ENCODE data around the gene C13orf42. TPM values are rescaled to one million over a fixed set of nuclear protein-coding genes. Genes with fewer than 3 reads are reported as not detected.

C13orf42 gene
- not detected for total RNA-seq

GRCh38 chr13:51111174-51111573 lies at the start of gene C13orf42:
C13orf42 (minus strand) TSS chr13:51111274; CDS start chr13:51111209, 65 bp downstream.
- DNase-seq (ENCODE audit: low read depth in 2 of 3, low spot score in 2 of 3), result no peak

- no peak for DNase-seq (ENCODE audit: low read depth in 2 of 3, low spot score in 2 of 3)
These were observed 47.9 kb upstream of the C13orf42 start for GRCh38 chr13:51158880-51159518.

DNA sequence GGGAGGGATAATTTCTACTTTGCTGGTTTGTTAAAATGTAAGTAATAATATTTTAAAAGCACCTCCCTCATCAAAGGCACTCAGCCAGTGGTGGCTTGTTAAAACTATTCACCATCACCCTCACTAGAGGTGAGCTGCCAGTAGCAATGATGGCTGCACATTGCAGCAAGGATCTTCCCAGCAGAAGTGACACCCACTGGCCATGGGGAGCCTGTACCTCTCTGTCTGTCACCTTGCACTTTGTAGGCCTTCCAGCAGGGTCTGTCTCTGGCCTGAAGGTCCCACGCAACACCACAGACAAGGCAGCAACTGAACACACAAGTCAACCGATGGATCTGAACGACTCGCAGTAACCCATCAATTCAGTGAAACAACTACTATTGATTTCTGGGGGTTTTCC lies 47.3 kb upstream of the C13orf42 start:
- no peak for DNase-seq (ENCODE audit: low read depth in 2 of 3, low spot score in 2 of 3)

DNA sequence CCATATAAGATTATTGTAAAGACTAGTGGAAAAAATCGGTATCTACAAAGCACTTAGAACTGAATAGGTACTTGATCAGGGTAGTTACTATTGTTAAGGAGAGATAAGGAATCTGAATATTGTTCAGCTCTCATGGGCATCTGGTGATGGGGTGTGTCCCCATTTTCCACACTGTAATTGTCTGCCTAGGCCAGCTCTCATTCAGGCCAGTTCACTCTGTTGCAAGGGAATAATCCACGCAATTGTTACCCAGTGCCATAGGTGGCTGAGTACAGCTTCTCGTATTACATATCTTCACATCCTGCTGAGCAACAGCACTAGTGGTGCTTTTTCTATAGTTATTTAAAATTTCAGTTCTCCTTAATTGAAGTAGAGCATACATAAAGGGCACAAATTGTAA lies 45.6 kb upstream of the C13orf42 start:
- no peak for DNase-seq (ENCODE audit: low read depth in 2 of 3, low spot score in 2 of 3)

- DNase-seq (ENCODE audit: low read depth in 2 of 3, low spot score in 2 of 3), result no peak
These were observed 44.9 kb upstream of the C13orf42 start for GRCh38 chr13:51155776-51156515.

DNA sequence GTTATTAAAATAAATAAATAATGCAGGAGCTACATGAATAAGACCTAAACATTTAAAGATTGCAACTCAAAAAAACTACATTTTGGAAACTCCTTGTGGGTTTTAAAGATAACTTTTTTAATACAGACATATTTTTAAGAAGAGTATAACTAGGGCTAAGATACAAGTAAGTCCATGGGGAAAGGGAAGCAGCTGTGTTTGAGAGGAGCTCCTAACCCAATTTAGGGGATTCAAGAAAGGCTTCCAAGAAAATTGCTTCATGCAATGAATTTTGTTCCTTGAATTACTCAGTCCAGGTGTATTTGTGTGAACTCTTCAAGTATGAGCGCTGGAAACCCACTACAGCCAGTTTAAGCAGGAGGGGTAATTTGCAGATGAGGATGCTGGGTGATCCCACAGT lies 44.1 kb upstream of the C13orf42 start:
- DNase-seq (ENCODE audit: low read depth in 2 of 3, low spot score in 2 of 3), result no peak

- DNase-seq (ENCODE audit: low read depth in 2 of 3, low spot score in 2 of 3), result peak in 2 of 3 donors; percentile 31 to 66
These were observed 43.0 kb upstream of the C13orf42 start for GRCh38 chr13:51154029-51154555.

DNA sequence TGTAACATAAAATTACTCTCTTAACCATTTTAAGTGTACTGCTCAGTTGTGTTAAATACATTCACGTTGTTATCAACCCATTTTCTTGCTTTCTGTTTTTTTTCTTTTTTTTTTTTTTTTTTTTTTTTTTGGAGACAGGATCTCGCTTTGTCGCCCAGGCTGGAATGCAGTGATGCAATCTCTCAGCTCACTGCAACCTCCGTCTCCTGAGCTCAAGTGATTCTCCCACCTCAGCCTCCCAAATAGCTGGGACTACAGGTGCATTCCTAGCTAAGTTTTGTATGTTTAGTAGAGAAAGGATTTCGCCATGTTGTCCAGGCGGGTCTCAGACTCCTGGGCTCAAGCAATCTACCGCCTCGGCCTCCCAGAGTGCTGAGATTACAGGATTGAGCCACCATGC lies 42.5 kb upstream of the C13orf42 start:
- no peak for DNase-seq (ENCODE audit: low read depth in 2 of 3, low spot score in 2 of 3)

GRCh38 chr13:51152701-51153100 lies 41.6 kb upstream of the C13orf42 start:
- no peak for DNase-seq (ENCODE audit: low read depth in 2 of 3, low spot score in 2 of 3)

DNA sequence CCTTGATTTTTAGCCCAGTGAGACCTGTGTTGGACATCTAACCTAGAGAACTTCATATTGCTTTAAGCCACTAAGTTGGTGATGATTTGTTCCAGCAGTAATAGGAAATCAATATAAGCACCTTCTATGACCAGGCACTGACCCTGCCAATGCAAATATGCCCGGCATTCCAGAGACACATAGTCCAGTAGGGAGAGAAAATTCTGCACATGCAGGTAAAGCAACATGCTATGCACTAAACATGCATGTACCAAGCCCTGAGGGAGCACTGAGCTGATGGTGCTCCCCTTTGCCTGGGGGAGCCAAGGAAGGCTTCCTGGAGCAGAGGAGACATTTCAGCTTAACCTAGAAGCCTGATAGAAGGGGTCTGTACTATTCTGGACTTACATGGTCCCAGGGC lies 40.4 kb upstream of the C13orf42 start:
- no peak for DNase-seq (ENCODE audit: low read depth in 2 of 3, low spot score in 2 of 3)

DNA sequence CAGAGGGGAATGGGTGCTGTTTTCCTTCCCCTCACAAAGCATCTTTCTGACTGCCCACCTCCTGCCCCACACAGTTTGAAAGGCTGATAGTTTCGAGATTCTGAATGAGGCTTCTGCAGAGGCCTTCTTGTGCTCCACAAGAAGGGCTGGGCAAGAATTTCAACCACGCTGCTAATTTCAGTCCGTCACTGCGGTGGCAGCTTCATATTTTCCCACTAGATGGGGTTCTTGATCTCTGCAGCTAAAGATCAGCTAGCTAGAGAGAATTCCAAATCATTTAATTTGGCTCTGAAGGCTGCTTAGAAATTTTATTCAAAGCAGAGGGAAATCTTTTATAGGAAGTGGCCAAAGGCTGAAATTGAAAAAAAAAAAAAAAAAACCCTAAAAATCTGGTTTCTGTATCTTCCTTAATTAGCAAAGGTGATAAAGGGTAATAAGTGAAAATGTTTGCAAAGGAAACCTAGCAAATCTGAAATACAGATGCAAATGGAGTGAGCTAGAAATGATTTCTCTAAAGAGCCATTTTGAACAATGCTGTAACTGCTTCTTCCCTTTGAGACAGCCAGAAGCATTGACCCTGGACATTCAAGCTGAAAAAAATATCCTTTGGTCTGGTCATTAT lies 38.0 kb upstream of the C13orf42 start:
- DNase-seq (ENCODE audit: low read depth in 2 of 3, low spot score in 2 of 3), result peak in 2 of 3 donors; percentile 29 to 56

GRCh38 chr13:51148223-51148951 lies 37.3 kb upstream of the C13orf42 start:
- DNase-seq (ENCODE audit: low read depth in 2 of 3, low spot score in 2 of 3), result no peak

GRCh38 chr13:51147732-51148131 lies 36.7 kb upstream of the C13orf42 start:
- no peak for DNase-seq (ENCODE audit: low read depth in 2 of 3, low spot score in 2 of 3)

- no peak for DNase-seq (ENCODE audit: low read depth in 2 of 3, low spot score in 2 of 3)
These were observed 35.6 kb upstream of the C13orf42 start for GRCh38 chr13:51146667-51147066.

DNA sequence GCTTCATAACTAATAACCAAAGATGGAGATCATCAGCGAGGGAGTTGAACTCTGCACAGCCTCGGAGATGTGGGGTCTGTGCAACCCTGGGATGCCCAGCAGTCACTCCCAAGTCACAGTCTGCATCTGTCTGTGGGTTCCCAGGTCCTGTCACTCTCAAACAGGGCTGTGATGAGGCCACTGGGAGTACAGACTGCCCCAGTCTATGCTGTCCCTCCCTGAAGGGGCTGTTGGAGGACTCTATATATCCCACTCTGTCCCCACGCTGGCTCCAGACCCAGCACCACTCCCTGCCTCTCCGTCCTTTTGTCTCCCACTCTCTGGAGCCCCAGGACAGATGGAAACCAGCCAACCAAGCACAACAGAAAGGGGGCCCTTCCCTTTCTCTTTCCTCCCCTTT lies 26.2 kb upstream of the C13orf42 start:
- no peak for DNase-seq (ENCODE audit: low read depth in 2 of 3, low spot score in 2 of 3)

DNA sequence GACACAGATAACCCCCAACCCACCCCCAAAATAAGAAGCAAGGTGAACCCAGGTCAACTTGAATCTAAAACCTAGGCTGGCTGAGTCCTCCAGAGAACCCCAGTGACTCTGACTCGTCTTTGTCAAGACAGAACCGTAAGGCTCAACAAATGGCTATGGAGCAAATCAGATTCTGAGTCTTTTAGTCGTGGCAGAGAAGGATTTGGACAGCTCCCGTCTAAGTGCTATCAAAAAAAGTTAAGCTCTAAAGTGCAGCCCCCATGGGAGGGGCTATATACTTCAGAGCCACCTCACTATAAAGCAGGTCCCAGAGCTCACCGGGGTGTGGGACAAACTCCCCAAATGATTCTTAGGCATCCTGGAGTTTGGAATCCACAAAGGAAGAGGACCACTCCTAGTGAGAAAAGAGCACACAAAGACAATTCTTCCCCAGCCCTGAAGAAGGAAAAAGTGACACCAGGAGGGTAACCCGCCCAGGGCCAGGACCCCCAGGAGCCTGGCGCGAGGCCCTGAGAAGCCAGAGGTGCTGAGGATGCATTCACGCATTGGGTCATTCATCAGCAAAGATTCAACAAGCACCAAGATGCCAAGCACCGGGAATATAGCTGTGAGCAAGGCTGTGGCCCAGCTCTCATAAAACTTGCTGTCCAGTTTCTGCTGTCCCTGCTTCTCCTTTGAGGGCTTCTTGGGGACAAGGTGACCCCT lies 25.4 kb upstream of the C13orf42 start:
- no peak for DNase-seq (ENCODE audit: low read depth in 2 of 3, low spot score in 2 of 3)

DNA sequence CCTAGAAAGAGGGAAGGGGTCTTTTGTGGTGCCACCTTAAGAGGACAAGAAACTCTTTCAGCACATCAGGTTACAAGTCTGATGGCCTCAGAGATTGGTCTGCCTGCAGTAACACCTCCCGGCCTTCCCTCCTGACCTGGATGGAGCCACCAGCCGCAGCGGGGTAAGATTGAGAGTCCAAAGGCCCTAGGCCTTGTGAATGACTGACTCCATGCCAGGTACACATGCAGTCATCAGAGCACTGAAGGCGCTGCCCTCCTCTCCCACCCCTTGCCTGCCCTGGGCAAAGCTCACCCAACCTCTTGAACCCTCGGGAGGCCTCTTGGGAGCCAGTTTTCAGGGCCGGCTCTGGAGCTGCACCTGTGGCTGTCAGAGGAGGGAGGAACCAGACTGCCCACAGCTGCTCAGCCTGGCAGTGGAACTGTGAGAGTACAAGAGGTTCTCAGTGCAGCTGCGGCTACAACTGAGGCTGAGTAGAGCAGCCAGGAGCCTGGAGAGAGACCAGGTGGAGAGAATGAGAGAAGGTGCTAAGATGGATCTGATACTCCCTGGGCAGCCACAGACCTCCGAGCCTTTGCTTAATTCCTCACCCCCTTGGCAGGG lies 23.8 kb upstream of the C13orf42 start:
- DNase-seq (ENCODE audit: low read depth in 2 of 3, low spot score in 2 of 3), result no peak

GRCh38 chr13:51130348-51130747 lies 19.3 kb upstream of the C13orf42 start:
- no peak for DNase-seq (ENCODE audit: low read depth in 2 of 3, low spot score in 2 of 3)

GRCh38 chr13:51125495-51126226 lies 14.6 kb upstream of the C13orf42 start:
- peak; percentile 11 to 80 (median 61) for DNase-seq (ENCODE audit: low read depth in 2 of 3, low spot score in 2 of 3)

Data from hematopoietic multipotent progenitor cell (in vitro differentiated cells).